Fibroblast of the aortic adventitia (primary cell): Measurements from ENCODE around the gene CDC42BPA. TPM values are rescaled to one million over a fixed set of nuclear protein-coding genes. Genes with fewer than 3 reads are reported as not detected.
"Not testable (repeated sequence)": the region's sequence is repeated elsewhere in the genome, so short reads cannot be mapped to it uniquely, and the experiment has no call there.

Experiments
- DNase-seq: peaks from one replicate; pipeline ENCODE4 v3.0.0-alpha.2; 2010; ENCODE audit warnings: low read depth
- H3K4me3 ChIP-seq: 2 replicates; pipeline ENCODE4 v1.5.1; 2011; ENCODE audit warnings: low read depth, mild to moderate bottlenecking, control low read depth, low read length, moderate library complexity
- total RNA-seq: library from RNA; depleted of rRNA; stranded (reverse); fragments of >200 nt; gene quantifications from 2 replicates; pipeline ENCODE4 v1.2.3, GENCODE V29; 2012; ENCODE audit warnings: low replicate concordance
- TF ChIP-seq, protein P1 (sequence below): IDR thresholded peaks from 2 replicates; pipeline ENCODE4 v1.5.1; 2011; ENCODE audit warnings: mild to moderate bottlenecking, low read length, control low read depth, inconsistent platforms; ENCODE audit not compliant: insufficient read depth

Gene CDC42BPA
- total RNA-seq, 1 donor, result 82.5 TPM

DNA sequence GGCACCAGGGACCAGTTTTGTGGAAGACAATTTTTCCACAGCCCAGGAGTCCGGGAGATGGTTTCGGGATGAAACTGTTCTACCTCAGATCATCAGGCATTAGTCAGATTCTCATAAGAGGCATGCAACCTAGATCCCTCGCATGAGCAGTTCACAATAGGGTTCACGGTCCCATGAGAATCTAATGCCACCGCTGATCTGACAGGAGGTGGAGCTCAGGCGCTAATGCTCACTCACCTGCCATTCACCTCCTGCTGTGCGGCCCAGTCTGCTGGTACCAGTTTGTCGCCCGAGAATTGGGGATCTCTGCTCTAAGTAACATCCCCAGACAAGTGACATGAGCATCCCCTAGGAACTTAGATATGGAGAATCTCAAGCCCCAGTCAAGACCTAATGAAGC lies 197.5 kb downstream of the CDC42BPA start:
- no peak for DNase-seq
- TF ChIP-seq, protein P1, sequence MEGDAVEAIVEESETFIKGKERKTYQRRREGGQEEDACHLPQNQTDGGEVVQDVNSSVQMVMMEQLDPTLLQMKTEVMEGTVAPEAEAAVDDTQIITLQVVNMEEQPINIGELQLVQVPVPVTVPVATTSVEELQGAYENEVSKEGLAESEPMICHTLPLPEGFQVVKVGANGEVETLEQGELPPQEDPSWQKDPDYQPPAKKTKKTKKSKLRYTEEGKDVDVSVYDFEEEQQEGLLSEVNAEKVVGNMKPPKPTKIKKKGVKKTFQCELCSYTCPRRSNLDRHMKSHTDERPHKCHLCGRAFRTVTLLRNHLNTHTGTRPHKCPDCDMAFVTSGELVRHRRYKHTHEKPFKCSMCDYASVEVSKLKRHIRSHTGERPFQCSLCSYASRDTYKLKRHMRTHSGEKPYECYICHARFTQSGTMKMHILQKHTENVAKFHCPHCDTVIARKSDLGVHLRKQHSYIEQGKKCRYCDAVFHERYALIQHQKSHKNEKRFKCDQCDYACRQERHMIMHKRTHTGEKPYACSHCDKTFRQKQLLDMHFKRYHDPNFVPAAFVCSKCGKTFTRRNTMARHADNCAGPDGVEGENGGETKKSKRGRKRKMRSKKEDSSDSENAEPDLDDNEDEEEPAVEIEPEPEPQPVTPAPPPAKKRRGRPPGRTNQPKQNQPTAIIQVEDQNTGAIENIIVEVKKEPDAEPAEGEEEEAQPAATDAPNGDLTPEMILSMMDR, result no peak
- no peak overlapping the region for H3K4me3 ChIP-seq

DNA sequence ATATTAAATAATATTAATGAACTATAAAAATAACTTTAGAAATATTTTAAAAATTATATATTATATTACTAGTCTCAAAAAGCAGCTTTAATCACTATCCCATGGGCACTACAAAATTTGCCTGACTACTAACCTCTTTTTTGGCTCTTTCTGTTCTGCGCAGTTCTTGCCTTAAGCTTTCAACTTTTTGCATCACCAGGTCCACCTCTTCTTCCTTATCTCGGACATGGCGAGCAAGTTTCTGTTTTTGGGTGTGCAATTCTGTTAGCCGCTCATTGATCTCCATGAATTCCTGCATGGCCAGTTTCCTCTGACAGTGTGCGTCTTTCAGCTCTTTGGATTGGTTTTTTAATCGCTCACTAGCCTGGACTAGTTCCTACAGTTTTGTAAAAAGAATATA lies 205.8 kb downstream of the CDC42BPA start:
- H3K4me3 ChIP-seq, result no peak overlapping the region
- TF ChIP-seq, protein P1, result no peak
- DNase-seq, result no peak

DNA sequence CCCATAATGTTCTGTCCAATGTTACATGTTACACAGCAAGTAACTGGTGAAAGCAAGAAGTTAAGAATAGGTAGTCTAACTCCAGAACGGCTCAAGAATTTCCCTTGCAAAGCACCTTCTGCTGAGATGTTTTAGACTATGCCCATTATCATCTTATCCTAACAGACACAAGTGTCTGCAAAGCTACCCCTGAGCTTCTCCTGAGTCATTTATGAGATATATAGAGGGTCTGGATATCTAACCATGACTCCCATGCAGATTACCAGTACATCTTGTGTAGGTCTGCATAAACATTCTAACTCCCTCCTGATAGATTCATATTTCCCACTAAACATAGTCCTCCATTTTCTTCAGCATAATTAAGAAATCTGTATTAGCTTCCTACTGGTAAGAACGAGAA lies 206.5 kb downstream of the CDC42BPA start:
- TF ChIP-seq, protein P1, result no peak
- DNase-seq, result no peak
- H3K4me3 ChIP-seq, result no peak overlapping the region

DNA sequence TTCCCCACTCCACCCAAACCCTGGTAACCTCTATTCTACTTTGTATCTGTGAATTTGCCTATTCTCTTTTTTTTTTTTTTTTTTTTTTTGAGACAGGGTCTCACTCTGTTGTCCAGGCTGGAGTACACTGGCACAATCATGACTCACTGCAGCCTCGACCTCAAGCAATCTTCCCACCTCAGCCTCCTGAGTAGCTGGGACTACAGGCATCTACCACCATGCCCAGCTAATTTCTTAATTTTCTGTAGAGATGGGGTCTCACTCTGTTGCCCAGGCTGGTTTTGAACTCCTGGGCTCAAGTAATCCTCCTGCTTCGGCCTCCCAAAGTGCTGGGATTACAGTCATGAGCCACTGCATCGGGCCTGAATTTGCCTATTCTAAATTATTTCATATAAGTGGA lies 213.0 kb downstream of the CDC42BPA start:
- DNase-seq, H3K4me3 ChIP-seq: not testable (repeated sequence)

DNA sequence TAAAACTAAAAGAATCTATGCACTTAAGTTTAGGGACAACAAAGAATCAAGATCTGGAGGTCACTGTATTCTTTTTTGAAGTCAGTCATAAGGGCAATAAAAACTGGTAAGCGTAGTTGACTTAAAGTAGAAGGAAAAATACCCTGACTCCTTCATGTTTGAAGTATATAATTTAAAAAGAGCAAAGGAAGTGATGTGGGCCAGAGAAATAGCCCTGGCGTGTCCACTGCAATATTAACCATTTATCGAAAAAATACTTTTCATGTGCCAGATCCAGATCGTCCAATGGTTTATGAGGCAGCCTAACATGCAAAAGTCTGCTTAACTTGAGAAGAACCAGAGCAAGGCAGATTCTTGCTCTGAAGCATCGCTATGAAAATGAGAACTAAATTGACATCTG lies 216.2 kb downstream of the CDC42BPA start:
- DNase-seq, result no peak
- H3K4me3 ChIP-seq, result no peak overlapping the region
- TF ChIP-seq, protein P1, result no peak

GRCh38 chr1:227094249-227094966 lies 223.9 kb downstream of the CDC42BPA start:
- no peak for DNase-seq

GRCh38 chr1:227093309-227093708 lies 225.0 kb downstream of the CDC42BPA start:
- no peak overlapping the region for H3K4me3 ChIP-seq
- DNase-seq, result no peak
- TF ChIP-seq, protein P1, result no peak

More at GRCh38 chr1:227094249-227094966, 223.9 kb downstream of the CDC42BPA start:
- TF ChIP-seq, protein P1, result no peak
- H3K4me3 ChIP-seq, result no peak overlapping the region
